Panc1 (cell line): Measurements from ENCODE around the gene NRDC.

Source experiments
- POLR2AphosphoS5 ChIP-seq: IDR thresholded peaks from 2 replicates; pipeline ENCODE4 v1.6.1; 2012; ENCODE audit warnings: mild to moderate bottlenecking, low read depth, low read length, moderate library complexity
- TCF7L2 ChIP-seq: IDR thresholded peaks from 2 replicates; pipeline ENCODE4 v1.6.1; 2011; ENCODE audit warnings: mild to moderate bottlenecking, low read depth, low read length, inconsistent platforms
- TF ChIP-seq, protein P1 (sequence below): fragments of 450-650 bp; IDR thresholded peaks from 2 replicates; pipeline ENCODE4 v1.5.1; 2017; ENCODE audit warnings: mild to moderate bottlenecking
- TF ChIP-seq, protein P2 (sequence below), 2 experiments: IDR thresholded peaks; 2 replicates each; pipeline ENCODE4 v1.6.1; 2011 to 2012; ENCODE audit warnings: low read depth in 2 of 2, control low read depth in 1 of 2, low read length in 1 of 2, mild to moderate bottlenecking in 1 of 2, moderate library complexity in 1 of 2; ENCODE audit not compliant: insufficient read depth in 1 of 2

DNA sequence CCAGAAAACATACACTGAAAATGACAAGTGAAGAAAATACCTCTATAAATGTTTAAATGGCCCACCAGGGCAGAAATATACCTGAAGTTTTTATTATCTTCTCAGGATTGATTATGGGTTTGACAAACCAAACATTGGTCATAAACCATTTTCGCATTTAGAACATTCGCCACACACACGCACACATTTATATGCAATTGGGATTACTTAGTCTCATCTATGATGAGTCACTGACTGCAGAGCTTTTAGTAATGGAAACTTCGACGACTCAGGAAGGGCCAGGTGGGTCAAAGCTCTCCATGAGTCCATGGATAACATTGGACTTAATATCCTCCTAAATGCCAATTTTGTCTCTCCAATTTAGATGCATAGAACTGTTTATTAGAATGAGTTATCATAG, 16.9 kb downstream of the NRDC start:
- TF ChIP-seq, protein P1, sequence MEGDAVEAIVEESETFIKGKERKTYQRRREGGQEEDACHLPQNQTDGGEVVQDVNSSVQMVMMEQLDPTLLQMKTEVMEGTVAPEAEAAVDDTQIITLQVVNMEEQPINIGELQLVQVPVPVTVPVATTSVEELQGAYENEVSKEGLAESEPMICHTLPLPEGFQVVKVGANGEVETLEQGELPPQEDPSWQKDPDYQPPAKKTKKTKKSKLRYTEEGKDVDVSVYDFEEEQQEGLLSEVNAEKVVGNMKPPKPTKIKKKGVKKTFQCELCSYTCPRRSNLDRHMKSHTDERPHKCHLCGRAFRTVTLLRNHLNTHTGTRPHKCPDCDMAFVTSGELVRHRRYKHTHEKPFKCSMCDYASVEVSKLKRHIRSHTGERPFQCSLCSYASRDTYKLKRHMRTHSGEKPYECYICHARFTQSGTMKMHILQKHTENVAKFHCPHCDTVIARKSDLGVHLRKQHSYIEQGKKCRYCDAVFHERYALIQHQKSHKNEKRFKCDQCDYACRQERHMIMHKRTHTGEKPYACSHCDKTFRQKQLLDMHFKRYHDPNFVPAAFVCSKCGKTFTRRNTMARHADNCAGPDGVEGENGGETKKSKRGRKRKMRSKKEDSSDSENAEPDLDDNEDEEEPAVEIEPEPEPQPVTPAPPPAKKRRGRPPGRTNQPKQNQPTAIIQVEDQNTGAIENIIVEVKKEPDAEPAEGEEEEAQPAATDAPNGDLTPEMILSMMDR: no peak
- no peak for TF ChIP-seq POLR2AphosphoS5
- TF ChIP-seq, protein P2, sequence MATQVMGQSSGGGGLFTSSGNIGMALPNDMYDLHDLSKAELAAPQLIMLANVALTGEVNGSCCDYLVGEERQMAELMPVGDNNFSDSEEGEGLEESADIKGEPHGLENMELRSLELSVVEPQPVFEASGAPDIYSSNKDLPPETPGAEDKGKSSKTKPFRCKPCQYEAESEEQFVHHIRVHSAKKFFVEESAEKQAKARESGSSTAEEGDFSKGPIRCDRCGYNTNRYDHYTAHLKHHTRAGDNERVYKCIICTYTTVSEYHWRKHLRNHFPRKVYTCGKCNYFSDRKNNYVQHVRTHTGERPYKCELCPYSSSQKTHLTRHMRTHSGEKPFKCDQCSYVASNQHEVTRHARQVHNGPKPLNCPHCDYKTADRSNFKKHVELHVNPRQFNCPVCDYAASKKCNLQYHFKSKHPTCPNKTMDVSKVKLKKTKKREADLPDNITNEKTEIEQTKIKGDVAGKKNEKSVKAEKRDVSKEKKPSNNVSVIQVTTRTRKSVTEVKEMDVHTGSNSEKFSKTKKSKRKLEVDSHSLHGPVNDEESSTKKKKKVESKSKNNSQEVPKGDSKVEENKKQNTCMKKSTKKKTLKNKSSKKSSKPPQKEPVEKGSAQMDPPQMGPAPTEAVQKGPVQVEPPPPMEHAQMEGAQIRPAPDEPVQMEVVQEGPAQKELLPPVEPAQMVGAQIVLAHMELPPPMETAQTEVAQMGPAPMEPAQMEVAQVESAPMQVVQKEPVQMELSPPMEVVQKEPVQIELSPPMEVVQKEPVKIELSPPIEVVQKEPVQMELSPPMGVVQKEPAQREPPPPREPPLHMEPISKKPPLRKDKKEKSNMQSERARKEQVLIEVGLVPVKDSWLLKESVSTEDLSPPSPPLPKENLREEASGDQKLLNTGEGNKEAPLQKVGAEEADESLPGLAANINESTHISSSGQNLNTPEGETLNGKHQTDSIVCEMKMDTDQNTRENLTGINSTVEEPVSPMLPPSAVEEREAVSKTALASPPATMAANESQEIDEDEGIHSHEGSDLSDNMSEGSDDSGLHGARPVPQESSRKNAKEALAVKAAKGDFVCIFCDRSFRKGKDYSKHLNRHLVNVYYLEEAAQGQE (IDR thresholded peaks at IDR 0.05; ENCODE audit: insufficient read depth in 1 of 2, low read depth in 2 of 2, low read length in 1 of 2): no peak
- no peak for TF ChIP-seq TCF7L2
